SH-SY5Y (cell line): ENCODE data around the gene PMEPA1.

Source experiments
- GATA2 ChIP-seq: IDR thresholded peaks from 2 replicates; pipeline ENCODE4 v1.6.1; 2011; ENCODE audit warnings: mild to moderate bottlenecking, low read depth, low read length
- GATA3 ChIP-seq: IDR thresholded peaks from 2 replicates; pipeline ENCODE4 v1.6.1; 2011; ENCODE audit warnings: low read depth, mild to moderate bottlenecking, low read length, moderate library complexity

- TF ChIP-seq GATA3 (no peak), GATA2 (no peak)
Measured at GRCh38 chr20:57671072-57671391, 38.8 kb downstream of the PMEPA1 start.
